ENCODE data around the gene FBXL5.

The FBXL5 gene

GRCh38 chr4:15557786-15558550 is 97.2 kb downstream of the FBXL5 start:
- DNase-seq (ENCODE audit: low read depth), result no peak

- DNase-seq (ENCODE audit: low read depth), result no peak
Measured at GRCh38 chr4:15556511-15557092, 98.6 kb downstream of the FBXL5 start.

All from fibroblast of the conjunctiva (primary cell).